Cardiac septum (tissue), 1 donor: ENCODE measurements around the gene PITX1. TPM values are rescaled to one million over a fixed set of nuclear protein-coding genes. Genes with fewer than 3 reads are reported as not detected.

Experiments
- DNase-seq: peaks from one replicate; pipeline ENCODE4 v3.0.0-alpha.2; 2020; ENCODE audit warnings: low spot score
- intact Hi-C: fragments of 100-400 bp; cut with DNase I; formaldehyde crosslinking; loops from one replicate; pipeline ENCODE4 v1.14.0; 2022
- total RNA-seq: library from RNA; stranded (reverse); fragmentation: NEBNext Ultra II Directional; extraction: Animal tissue kit (Norgen Biotek cat#: 25700); gene quantifications from one replicate; pipeline ENCODE4 v1.2.1, GENCODE V29; 2021
- donor health status: DM: no; HTN: no; CAD: no.

The PITX1 gene
- total RNA-seq, 1 donor from 2014 or later: 0.83 TPM

DNA sequence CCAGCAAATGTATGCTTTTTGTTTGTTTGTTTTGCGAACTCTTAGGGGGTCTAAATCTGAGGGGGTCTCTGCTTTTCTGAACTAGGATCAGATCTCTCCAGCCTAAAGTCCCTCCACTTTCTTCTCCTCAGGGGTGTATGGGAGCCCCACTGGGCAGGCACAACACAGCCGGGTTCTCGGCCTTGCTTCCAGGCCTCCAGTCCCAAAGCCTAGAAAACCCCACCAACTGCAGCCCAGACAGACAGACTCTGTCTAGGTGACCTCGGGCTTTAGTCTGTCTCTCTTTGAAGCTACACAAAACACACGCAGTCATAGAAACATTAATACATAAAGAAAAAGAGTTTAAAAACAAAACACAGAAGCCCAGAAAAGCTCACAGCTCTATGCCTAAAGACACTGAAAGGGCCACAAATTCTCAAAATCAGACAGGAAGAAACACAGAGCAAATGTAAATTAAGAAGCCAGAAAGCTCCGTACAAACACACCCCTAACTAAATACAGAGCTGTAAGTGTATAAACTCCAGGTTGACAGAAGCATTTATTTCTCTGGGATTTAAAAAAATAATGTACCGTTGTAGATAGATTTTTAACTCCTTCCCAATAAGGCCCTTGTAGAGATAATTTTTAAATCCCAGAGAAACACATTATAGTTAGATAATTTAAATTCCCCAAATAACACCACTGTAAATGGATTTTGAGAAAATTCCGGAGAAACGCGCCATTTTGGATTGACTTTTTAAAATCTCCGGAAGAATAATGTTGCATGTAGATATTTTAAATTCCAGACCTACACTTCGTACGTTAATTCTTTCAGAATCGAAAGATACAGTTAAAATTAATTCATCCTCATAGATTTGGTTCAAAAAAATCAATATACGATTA lies 2.0 kb downstream of the PITX1 start:
- no peak for DNase-seq
- intact Hi-C loops: no loop called here

DNA sequence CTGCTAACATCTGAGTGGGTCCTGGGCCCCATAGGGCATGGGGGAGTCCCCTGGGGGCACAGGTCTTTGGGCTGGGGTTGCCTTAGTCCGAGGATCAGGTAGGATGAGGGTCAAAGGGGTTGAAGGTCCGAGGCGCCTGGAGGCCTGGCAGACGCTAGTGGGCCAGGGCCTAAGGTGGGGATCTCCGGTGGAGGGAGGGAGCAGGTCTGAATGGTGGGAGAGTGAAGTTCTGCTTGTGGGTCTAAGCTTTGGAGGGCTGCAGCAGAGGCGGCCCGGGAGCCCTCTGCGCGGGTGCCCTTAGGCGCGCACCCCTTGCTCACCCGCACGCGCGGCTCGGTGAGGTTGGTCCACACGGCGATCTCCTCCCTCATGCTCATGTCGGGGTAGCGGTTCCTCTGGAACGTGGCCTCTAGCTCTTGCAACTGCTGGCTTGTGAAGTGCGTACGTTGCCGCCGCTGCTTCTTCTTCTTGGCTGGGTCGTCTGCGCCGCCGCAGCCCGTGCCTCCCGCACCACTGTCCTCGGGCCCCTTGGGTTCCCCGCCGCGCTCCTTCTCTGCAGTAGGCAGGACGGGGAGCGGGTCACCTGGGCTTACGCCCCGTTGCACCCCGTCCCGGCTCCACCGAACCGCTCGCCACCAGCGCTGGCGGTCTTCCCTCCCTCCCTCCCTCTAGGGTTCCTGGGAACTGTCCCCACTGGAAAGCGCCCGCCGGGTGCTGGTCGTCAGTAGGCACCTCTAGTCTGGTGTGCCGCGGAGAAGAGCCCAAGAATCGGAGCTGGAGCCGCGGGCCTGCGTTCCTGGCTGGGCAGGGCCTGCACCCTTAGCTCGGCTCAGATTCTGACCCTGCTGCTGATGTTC lies 2.8 kb downstream of the PITX1 start:
- intact Hi-C loops: no loop called here
- DNase-seq: no peak

DNA sequence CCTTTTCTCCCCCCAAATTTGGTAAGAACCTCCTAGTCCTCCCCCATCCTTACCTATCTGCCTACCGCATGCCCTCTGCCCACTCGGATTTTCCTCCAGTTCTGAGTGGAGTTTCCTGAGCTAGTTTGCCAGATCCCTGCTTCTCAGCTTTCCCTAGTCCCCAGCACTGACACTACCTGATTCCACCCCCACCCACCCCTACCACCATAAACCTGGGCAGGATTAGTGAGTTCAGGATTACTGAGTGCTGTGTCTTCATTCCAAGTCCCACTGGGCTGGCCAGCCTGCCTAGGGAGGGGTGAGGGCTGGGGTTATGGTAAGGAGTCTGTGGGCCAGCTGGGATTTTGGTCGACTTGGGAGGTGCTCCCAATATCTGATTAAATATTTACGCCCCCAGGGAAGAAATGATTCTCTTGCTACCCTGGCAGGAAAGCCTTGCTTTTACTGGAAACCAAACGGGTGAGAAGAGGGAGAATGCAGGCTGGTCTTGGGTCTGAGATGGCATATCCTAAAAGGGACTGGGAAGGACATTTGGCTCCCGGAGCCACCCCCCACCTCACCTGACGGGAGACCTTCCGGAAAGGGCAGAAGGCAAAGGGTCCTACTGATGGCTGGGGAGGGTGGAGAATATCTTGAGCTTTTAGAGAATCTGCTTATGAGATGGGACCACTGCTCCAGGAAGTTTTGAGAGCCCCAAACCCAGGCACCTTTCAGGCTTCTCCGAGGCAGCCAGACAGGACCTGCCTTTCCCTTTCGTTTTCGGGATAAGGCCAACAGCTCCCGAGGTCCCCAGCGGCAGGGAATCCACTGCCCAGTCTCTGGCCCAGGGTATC lies 3.7 kb downstream of the PITX1 start:
- DNase-seq: no peak
- intact Hi-C loops: no loop called here

DNA sequence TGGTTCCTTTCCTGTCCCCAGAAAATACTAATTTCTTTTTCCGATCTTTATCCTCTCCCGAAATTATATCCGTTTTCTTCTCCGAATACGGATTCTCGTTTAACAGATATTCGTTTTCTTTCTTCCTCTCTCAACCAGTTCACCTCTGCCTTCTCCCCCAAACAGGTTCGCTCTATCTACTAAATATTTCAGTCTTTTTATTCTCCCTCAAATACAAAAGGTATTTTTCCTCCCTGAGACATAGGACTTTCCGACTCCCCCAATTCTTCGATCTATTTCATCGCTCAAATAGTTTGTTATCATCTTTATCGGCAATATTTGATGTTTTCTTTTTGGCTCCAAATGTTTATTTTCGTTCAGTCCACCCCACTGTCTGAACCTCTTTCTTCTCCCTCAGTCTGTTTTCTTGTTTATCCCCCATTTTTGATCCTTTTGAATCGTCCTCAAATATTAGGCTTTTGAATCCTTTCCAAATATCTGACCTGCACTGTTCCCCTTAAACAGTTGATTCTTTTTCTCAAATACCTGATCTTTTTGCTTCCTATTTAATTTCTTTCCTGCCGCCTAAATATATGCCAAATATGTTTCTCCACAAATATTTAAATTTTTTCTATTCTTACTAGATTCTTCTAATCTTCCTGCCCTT lies 4.4 kb downstream of the PITX1 start:
- intact Hi-C loops: no loop called here
- DNase-seq: no peak

DNA sequence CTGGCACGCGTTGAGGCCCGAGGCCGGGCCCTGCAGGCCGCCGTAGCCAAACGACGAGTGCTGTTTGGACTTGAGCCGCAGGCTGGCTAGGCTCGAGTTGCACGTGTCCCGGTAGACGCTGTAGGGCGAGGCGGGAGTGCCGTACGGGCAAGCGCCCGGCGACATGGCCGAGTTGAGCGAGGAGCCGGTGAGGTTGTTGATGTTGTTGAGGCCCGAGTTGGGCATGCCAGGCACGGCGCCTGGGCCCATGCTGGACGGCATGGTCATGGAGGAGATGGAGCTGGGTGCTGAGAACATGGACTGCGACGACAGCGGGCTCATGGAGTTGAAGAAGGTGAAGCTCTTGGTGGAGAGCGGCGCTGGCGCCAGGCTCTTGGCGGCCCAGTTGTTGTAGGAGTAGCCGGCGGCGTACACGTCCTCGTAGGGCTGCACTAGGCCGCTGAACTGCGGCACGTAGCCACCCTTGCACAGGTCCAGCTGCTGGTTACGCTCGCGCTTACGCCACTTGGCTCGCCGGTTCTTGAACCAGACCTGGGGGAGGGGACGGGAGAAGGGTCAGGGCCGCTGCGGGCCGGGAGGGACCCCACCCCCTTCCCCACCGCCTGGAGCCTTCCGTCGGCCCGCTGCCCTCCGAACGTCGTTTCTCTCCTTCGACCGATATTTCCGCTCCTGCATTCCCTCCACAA lies 5.1 kb downstream of the PITX1 start:
- intact Hi-C loops: no loop called here
- DNase-seq: no peak

DNA sequence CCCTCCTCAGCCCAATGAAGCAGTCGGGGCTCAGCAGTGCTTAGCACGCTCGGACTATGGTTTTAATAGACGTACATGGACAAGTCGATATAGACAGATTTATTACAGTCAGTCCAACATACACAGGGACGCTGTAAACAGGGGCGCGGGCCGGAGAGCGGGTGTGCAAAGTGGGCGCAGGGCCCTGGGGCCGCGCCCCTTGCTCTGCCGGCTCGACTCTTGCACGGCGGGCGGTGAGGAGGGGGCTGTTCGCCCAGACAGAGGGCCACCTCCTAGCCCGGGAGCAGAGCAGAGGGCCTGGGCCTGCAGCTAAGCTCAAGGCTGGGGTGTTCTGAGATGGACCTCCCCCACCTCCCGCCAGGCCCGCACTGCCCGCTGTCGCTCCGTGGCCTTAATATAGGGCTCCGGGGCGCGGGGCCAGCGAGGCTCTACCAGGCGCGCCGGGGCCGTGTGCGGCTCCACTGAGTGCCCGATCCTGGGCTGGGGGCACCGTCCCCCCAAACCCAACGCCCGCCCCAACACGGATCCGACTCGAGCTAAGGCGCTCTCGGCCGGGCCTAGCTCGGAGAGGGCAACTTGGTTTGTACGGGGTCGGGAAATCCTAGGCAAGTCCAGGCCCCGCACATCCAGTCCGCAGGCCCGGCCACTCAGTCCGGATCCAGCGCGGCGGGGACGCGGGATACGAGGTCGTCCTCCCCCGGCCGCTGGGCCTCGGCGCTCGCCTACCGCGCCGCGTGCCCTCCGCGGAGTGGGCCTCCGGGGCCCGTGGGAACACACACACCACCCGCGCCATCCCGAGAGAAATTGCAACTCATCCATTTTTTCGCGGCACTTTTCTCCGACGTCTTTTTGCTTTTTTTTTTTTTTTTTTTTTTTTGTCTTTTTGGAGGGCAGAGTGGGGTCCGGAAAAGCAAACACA lies 6.1 kb downstream of the PITX1 start:
- intact Hi-C loops: no loop called here
- no peak for DNase-seq

DNA sequence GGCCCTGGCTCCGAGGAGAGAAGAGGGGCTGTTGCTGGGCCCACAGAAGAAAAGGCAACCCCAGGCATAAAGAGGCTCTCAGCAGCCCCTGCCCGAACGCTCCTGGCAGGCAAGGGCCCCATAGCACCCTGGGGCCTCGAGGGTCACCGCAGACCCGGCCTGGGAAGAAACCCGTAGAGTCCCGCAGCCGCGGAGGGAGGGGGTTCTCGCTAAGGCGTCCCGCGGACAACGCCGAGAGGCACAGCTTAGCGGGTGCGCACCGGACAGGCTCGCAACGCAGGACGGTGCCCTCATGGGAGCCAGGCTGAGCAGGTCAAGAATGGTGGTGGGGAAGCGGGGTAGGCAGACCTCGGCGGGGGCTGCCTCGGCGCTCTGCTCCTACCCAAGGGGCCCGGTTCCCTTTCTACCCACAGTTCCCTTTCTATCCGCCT lies 6.7 kb downstream of the PITX1 start:
- intact Hi-C loops: no loop called here
- DNase-seq: no peak

DNA sequence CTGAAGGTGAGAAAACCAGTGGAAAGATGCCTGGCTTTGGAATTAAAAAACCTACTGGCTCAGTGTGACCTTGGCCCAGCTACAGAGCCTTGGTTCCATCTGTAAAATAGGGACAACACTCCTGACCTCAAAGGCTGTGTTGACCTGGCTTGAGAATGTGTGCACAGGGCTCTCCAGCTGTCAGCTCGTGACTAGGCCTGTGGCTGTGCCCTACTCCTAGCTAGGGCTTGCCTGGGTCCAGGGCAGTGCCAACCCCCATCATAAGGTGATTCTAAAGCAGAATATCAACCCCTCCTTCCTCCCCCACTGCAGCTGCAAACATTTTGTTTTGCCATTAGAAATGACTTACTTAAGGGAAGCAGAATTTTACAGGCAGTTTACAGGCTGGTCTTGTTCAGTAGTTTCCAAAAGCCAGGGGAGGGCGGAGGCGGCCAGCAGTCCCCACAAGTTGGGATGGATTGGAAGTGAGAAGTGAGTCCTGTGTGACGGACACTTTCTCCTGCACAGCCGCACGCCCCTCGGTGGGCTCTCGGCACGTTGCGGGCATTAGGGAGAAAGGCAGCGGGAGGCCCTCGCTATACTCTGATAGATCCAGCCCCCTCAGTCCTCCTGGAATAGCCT lies 7.3 kb downstream of the PITX1 start:
- intact Hi-C loops: no loop called here
- DNase-seq: no peak

DNA sequence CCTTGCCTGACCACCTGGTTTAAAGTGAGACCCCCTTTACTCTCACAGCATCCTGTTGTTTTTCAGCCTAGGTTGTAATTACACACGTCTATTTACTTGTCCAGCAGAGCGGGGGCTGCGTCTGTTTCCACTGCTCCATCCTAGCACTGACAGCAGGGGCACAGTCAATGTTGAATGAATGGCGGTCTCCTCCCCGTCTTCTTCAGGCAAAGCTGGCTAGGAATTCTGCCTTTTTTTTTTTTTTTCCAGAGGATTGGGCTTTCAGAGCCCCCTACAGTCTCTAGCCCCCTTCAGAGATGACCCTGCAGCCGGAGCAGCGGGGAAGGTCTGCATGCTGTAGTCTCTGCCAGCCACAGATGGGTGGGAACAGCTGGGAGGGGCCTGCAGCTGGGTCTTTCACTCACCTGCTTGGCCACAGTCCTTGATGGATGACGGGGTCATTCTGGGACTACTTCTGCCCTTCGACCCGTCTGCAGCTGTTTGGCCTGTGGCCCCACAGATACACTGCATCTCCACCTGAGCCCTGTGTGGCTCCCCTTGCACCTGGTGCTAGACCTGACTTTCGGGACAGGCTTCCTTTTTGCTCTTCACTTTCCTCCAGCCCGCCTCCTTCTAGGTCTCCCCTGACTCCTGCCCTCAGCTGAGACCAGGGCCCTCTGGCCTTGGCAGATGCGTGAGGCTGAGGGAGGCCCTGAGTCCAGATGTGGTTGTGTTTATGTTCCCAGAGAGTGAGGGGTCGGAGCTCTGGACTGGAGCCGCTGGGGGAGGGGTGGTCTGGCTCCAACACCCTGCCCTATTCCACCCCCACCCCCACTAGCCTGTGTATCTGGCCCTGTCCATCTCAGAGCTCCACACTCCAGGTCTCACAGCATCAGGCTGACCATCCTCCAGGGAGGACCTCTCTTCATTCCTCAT lies 8.0 kb downstream of the PITX1 start:
- intact Hi-C loops: no loop called here
- DNase-seq: no peak

DNA sequence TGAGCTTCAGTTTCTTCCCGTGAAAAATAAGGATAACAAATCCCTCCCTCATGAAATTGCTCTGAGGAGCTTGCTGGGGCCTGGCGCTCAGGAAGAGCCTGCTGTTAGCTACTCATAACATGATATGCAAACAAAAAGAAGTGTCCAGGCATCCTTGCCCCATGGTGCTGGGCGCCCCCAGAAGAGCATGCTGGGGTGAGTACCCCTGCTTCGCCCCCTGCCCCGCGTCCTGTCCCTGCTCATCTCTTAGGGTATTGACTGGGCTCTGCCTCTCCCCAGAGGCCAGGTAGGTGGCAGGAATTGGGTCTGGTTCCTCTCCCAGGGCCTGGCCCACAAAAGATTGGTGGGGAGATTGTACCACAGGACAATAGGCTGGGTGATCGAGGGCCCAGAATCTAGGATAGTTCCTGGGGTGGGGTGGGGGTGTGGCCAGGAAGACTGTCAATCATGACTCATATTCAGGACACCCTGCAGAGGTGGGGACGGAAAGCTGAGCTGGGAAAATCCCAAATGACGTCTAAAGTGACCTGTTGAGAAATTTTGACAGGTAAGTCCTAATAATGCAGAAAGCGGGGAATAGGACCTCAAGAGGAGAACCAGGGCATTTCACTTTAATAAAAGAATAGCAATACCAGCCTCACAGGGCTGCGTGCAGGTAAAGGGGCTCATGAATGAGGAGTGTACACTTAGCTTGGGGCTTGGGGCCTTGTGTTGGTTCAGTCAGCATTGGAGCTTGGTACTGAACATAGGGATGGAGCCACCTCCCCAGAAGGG lies 8.9 kb downstream of the PITX1 start:
- intact Hi-C loops: no loop called here
- no peak for DNase-seq

DNA sequence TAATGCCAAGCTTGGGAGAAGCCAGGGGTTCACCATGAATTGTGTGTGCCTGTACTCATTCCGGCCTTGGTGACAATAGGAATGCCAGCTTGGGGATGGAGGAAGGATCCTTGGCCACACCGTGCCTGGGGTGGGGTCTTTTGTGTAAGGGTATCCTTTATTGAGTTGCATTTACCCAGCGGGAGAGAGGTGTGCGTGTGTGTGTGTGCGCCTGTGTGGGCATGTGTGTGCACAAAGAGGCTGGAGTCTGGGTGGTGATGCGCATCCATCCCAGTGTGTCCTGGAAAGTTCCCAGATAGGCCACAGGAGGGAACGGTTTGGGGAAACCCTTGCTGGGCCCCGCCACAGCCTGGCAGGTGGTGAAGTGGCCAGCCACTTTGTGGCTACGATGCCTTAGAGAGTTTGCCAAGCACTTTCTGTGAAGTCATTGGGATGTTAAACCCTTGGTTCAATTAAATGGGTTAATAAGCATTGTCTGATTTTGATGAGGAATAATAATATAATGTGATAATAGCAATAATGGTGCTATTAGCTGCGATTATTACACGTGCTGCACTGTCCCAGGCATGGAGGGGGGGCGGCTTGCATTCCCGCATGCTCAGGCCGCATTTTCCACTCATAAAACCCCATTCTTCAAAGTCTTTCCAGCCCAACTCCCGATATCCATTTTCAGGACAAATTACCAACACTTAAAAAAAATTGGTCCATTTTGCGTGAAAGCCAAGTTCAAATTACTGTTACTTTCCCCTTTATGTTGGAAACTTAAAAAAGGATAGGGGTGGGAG lies 13.7 kb downstream of the PITX1 start:
- peak; percentile 67 for DNase-seq
- intact Hi-C loops: no loop called here

DNA sequence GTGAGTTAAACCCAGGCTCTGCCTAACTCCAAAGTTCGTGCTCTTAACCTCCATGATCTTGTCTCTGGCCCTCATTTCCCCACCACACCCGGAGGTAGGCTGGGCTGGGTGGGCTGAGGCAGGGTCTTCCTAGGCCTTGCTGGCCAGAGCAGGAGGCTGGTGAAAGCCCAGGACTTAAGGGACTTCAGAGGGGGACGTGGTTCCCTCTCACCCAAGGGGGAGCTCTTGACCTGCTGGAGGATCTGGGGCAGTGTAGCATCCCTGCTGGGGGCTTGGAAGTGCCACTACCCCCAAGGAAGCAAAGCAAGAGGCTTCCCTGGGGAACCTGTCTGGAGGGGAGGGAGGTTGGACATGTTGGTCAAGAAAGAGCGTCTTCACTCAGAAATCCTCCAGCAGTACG lies 14.7 kb downstream of the PITX1 start:
- DNase-seq: peak; percentile 53
- intact Hi-C loops: no loop called here

DNA sequence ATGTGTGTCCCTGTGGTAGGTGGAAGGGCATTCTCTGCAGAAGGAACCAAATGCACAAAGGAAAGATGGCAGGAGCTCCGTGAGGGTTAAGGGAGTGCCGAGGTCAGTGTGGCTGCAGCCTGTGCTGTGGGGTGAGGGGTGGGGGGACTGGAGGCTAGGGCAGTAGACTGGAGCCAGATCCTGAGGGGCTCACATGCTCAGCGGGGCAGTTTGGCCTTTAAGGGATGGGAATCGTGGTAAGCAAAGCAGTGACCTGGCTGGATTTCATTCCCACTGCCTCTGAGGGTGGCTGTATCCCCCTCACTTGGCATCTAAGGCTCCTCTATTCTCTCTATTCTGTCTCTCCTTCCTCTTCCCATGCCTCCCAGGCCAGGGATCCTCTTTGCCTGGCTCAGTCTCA lies 15.6 kb downstream of the PITX1 start:
- DNase-seq: peak; percentile 10
- intact Hi-C loops: no loop called here

DNA sequence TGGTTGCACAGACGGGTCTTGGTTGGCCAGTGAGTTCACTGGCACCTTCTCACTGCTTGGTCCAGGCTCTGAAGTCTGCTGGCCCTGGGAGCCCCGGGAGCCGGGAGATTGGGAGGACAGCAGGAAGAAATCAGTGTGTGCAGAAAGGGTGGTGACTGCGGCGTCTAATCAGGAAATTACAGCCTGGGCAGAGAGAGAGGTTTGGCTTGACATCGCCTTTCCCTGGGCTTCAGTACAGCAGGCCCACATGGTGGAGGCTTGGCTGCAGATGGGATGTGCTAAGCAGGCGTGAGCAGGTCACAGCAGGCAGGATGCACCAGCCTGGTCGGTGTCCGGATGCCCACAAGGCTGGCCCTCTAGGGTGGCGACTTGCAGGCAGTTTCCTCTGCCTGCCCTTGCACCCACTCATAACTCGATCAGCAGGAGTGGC lies 17.2 kb downstream of the PITX1 start:
- intact Hi-C loops: no loop called here
- DNase-seq: peak; percentile 67

DNA sequence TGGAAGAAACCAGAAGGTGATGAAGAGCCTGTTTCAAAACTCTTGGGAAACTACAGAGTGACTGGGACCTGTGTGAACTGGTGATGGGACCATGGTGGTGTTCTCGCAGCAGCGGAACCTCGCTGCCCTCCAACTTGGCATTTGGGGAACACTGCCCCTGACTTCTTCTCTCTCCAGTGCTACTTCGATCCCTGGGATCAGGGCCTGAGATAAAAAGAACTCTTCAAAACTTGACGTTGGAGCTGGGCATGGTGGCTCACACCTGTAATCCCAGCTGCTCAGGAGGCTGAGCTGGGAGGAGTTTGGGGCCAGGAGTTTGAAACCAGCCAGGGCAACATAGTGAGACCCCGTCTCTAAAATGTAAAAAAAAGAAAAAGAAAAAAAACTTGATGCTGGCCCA lies 18.1 kb downstream of the PITX1 start:
- intact Hi-C loops: no loop called here
- DNase-seq: peak; percentile 53
